NCI-H524 (cell line): Measurements from ENCODE around the gene AHCY.
A peak's percentile ranks its signal among the peaks of the same experiment; 100 is the strongest.

Experiments used
- DNase-seq, 2 experiments: peaks; one replicate each; lab custom pipeline; 2025; lab: John Stamatoyannopoulos, UW

AHCY gene

DNA sequence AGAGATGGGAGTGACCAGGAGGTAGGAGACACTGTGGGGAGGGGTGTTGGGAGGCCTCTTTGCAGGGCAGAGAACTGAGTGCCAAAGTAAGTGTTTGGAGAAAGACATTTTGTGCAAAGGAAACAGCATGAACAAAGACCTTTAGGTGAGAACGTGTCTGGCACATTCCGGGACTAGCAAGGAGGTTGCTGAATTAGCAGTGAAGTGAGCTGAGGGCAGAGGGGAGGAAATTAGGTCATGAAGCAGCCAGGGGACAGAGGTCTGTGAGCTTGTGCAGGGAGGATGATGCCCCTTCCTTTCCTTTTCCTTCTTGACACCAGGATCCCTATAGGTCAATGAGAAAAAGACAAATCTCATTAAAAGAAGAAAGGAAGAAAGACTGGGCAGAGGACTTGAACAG is 21.4 kb upstream of the AHCY start:
- no peak for DNase-seq

DNA sequence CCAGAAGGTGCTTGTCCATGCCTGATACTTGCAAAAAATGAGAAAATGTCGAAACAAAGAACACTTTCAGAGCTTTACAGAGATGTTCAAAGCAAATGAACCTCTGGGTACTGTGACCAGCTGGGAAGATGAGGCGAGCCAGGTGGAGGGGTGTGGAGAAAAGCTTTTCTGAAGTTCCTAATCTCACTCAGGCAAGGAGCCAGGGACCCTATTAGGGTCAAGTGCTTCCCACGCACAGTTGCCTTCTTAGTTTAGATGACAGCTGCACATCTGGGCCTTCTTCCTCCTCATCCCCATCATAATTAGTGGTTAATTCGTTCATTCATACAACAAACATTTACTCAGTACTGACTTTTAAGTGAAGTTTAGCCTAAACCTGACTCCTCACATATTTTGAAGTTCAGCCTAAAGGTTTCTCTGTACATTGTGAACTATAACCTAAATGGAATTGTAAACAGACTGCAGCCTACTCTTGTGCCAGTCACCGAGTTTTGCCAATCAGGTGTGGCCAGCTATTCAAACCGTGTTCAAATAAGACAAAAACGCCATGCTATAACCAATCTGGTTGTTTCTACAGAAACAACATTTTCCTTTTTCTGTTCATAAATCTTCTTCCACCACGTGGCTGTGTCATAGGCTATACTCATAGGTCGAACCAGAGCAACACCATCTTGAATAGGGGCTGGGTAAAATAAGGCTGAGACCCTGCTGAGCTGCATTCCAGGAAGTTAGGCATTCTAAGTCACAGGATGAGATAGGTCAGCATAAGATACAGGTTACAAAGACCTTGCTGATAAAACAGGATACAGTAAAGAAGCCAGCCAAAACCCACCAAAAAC is 19.3 kb upstream of the AHCY start:
- DNase-seq = peak; percentile 98 to 99

DNA sequence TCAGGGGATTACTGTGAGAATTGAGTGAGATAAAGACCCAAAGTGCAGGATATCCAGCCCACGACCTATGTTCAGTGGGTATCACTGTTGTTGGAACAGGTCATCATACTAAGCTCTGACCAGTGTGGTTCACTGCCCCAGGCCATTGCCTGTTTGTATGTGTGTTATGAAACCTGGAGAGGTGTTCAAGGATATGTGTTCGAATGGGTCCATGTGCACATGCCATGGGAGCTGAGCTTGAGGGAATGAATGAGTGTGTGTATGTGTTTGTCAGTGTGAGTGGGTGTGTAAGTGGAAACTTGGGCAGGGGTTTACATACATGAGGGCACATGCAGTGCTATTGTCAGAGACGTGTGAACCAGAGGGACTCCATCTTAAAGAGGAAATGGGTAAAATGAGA is 17.7 kb upstream of the AHCY start:
- no peak for DNase-seq

DNA sequence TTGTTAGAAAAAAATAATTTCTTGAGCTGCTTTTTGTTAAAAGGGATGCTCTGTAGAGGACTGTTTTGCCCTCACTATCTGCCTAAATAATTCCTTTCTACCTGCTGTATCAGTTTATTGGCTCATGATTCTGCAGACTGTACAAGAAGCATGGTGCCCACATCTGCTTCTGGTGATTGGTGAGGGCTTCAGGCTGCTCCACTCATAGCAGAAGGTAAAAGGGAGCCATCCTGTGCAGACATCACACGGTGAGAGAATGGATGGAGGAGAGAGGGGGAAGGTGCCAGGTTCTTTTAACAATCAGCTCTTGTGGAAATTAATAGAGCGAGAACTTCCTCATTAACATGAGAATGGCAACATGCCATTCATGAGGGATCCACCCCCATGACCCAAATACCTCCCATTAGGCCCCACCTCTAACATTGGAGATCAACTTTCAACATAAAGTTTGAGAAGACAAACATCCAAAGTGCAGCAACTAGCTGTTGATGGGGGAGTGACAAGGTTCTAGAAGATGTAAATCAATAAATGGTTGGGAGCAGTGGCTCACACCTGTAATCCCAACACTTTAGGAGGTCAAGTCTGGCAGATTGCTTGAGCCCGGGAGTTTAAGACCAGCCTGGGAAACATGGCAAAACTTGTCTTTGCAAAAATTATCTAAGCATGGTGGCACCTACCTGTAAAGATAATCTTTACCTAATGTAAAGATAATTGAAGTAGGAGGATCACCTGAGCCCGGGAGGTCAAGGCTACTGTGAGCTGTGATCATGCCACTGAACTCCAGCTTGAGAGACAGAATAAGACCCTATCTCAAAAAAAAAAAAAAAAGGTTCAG is 15.7 kb upstream of the AHCY start:
- DNase-seq = no peak

DNA sequence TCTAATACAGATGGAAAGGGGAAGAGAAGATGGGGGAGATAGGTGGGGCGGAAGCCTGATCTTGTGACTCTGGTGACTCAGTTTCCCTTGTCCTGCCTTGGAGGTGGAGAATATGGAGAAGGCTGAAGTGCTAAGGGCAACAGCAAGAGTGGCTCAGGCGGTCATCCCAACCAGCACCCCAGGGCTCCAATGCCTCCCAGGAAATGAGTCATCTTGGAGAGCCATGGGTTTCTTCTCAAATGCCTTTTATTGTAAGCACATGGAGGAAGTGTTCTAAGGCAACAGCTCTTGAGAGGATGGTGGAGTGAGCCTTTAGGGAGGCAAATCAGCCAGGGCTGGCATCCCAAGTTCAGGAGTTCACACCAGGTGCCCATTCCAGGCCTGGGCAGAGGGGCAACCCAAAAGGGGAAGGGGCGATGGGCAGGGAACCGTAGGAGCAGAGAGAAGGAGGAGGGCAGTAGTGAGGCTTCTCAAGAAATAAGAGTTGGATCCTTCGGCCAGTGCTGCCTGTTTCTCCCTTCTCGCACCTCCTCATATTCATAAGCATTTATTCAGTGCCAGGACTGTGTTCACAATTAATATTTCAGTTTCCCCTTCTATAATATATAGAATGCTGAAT is 13.2 kb upstream of the AHCY start:
- no peak for DNase-seq

DNA sequence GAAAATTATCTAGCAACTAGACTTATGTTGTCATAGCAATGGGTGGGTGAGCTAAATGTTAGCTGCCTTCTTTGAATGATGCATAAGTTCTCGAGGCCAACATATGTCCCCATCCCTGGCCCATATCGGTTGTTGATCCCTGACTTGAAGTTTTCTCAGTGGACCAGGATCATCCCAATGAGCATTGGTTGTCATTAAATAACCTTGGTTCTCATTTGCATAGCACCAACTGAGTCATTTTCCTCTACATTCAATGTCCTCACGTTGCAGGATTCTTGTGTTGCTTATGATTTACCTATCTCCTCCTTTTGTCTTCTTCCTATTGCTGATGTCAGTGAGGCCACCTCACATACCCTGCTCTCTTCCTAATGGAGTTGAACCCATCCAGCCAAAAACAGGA is 12.1 kb upstream of the AHCY start:
- DNase-seq = no peak

DNA sequence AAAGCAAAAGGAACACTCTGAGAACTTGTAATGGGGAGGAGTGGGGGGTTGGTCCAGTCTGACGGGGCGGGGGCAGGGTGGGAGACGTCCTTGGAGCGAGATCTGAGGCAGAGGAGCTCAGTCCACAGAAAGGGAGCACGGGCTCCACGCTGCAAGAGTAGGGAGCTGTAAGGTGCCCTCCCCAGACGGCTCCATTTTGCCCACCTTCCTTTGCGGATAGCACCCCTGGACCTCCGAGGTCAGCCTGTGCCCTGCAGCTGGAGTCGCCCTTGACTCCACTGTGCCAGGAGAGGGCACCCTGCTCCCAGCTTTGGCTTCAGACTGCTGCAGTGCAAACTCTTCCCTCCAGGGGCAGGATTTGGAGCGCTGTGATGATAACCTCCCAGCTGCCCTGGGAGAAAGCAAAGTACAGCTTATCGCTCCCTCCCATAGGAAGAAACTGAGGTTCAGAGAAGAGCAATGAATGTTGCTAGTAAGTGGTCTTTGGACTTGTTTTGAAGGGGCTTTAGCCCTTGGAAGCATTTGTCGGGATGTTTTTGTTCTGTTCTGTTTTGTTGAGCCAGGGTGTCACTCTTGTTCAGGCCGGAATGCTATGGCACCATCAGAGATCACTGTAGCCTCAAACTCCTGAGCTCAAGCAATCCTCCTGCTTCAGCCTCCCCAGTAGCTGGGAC is 9.5 kb upstream of the AHCY start:
- peak; percentile 86 to 95 for DNase-seq

DNA sequence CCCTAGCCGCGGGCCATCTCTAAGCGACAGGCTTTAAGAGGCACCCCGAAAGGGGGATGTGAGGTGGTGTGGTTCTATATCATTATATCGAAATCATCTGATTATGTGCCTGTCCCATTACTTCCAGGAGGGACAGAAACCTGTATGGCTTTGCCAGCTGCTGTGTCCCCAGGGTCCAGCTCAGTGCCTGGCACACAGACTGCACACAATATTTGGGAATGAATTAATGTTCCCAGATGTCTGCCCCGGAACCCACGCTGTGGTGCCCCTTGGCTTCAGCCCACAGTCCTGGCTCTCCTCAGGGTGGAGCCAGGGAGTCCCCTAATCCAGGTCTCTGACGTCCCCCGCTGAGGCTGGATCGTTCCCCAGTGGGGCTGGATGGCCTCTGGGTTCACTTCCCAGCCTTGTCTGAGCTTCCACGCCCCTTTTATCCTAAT is 8.9 kb upstream of the AHCY start:
- peak in 1 of 2 experiments; percentile 44 for DNase-seq

DNA sequence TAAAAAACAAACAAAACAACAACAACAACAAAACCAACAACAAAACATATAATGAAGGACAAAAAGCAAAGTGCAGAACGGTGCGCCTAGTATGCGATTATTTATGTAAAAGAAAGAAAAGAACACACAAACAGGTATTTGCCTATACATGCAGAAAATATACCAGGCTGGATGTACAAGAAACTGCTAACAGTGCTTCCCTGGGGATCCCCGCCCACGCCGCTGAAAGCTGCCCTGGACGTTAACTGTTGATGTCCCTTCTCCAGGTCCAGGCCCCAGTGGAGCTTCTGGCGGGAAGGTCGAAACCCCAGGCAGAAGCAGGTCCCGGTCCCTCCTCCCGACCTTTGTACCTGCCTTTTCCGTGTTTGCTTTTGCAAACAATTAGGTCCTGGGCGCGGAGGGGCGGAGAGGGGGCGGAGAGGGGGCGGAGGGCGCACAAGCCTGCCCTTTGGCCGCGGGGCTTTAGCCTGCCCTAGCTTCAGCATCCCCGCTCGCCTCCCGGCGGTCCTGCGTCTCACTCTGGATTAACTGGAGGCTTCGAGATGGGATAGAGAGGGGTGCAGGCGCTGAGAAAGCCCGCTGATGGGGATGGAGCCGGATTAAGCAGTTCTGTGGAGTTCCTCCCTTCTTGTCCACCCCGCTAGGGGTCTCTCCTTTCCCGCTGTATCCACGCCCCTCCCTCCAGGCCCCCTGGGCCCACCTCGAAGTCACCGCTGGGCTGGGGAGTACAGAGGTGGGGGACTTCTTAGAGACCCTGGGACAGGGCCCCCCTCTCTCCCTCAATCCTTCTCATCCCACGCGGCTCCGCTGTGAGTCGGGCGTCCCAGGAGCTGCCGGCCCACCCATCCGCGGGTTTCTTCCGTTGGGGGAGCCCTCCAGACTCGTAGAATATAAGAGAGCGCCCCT is 8.2 kb upstream of the AHCY start:
- DNase-seq = peak; percentile 56 to 61

DNA sequence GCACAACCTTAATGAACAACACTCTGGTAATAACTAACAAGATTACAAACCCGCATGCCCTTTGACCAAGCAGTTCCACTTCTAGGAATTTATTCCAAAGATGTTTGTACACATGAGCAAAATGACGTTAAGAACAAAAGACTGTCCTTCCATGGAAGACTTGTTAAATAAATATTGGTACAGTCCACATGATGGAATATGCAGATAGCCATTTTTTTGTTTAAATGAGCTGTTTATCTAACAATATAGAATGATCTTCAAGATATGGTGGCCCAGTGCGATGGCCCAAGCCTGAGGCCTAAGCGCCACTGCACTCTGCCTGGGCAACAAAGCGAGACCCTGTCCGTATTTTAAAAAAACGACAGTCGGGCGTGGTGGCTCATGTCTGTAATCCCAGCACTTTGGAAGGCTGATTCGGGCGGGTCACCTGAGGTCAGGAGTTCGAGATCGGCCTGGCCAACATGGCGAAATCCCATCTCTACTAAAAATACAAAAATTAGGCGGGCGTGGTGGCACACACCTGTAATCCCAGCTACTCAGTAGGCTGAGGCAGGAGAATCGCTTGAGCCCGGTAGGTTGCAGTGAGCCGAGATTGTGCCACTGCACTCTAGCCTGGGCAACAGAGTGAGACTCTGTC is 7.4 kb upstream of the AHCY start:
- no peak for DNase-seq

DNA sequence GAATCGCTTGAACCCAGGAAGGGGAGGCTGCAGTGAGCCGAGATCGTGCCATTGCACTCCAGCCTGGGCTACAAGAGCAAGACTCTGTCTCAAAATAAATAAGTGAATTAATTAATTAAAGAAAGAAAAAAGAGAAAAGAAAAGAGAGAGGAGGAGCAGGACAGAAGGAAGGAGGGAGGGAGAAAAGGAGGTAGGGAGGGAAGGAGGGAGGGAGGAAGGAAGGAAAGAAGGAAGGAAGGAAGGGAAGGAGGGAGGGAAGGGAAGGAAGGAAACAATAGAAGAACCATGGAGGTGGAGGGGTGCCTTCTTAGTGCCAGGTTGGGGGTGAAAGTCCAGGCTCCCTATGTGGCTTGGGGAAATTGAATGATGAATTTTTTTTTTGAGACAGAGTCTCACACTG is 6.5 kb upstream of the AHCY start:
- no peak for DNase-seq

DNA sequence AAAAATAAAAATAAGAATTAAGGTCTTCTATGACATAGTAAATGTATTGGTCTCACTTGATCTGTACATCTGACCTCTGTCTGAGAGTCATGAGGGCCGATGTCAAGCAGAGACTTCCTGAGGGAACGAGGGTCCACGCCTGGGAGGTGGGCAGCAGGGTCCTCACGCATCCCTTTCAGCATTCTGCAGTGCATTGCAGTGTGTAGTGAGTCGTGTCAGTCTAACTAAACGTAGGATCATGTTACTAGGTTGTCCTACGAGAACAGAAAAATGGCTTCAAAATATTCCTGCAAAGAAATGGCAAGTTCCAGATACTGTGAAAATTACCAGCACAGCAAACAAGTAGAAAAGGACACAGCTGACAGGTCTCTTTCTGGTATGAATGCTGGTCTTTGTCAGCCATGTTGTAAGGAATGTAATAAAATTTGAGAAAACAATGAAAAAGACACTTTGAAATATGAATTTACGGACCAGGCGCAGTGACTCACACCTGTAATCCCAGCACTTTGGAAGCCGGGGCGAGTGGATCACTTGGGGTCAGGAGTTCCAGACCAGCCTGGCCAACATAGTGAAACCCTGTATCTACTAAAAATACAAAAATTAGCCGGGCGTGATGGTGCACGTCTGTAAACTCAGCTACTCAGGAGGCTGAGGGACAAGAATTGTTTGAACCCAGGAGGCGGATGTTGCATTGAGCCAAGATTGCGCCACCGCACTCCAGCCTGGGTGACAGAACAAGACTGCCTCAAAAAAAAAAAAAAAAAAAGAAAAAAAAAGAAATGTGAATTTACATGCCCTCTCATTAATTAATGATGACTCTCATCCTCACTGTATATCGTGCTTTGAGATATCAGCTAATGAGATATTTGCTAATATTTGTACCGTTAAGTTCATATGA is 2.4 kb upstream of the AHCY start:
- DNase-seq = no peak

DNA sequence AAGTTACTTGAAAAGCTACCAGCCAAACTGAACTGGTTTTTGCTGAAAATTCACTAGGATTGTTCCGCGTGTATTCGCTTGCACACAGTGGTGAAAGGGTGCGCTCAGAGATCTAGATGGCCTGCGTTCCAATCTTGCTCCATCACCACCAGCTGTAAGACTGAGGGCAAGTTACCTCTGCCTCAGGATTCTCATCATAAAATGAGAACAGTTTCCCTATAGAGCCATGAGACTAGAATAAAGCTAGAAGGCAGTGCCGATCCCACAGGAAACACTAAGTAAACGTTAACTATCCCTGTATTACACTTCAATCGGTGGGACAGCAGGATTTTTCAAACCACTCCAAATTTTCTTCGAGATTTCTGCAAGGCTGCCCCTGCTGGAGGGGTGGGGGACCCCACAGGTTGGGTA is 838 bp downstream of the AHCY start:
- DNase-seq = no peak

DNA sequence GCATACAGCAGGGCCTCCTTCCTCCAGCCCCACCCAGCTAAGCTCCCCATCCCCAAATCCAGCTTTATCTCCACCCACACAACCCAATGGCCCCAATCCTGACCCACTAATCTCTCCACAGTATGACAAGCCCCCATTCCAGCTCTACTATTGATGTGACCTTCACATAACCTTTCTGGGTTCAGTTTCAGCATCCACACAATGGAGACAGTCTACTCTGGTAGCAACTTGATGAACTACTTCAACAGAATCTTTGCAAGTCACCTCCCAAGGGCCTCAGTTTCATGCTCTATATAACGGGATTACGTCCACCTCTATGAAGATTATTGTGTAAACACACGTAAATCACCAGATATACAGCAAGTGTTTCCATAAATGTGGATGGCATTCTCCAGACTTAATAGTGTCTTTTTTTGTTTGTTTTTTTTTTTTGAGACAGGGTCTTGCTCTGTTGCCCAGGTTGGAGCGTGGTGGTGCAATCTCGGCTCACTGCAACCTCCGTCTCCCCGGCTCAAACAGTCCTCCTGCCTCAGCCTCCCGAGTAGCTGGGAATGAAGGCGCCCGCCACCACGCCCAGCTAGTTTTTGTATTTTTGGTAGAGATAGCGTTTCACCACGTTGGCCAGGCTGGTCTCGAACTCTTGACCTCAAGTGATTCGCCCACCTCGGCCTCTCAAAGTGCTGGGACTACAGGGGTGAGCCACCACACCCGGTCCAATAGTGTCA is 1.4 kb downstream of the AHCY start:
- DNase-seq = no peak

DNA sequence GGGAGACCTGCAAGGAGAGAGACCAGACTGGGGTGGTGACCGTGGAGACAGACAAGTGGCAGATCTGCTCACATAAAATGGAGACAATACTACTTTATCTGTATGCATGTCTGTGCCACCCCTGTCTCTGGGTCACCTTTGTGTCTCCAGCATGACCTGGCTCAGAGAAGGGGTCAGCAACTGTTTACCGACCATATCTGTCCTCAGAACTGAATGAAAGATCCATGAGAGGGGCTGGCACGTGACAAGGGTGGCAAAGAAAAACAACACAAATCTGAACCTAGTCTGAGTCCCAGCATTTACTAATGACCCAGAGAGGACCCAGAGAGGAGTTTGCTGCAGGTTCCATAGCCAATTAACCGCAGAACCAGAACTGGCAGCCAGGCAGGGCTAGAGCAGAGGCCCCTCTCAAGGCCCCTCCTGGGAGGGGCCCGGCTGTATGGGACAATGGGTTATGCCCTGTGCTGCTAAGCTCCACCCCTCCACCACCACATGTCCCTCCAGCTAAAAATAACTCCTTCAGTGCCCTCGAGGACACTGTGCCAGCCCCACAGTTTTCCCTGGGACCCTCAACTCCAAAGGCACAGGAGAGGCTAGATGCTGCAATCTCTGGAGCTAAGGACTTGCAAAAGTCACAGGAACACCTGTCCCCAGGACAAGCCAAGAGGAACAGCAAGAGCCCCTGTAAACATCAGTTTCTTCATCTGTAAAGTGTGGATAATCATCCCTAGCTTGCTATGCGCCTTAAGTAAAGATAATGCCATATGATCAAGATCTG is 2.2 kb downstream of the AHCY start:
- DNase-seq = no peak

DNA sequence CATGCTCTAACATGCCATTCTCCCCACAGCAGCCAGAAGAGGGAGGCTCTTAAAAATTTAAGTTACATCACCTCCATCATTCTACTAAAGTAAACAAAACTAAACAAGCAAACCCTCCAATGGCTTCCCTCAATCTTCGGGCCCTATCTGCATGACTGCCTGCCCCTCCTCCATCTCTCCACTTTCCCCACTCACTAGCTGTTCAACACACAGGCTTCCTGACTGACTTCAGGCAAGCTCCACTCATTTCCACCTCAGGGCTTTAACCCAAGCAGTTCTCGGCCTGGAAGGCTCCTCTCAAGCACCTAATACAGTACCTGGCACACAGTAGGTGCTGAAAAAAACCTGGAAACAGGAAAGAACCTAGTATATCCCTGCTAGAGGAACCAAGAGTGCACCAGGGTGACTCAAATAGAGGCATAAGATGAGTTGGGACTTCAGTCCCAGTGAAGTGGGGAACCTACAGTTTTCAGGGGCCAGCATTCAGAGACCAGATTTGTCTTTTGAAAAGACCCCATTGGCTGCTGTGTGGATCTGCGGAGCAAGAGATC is 2.8 kb downstream of the AHCY start:
- DNase-seq = no peak

DNA sequence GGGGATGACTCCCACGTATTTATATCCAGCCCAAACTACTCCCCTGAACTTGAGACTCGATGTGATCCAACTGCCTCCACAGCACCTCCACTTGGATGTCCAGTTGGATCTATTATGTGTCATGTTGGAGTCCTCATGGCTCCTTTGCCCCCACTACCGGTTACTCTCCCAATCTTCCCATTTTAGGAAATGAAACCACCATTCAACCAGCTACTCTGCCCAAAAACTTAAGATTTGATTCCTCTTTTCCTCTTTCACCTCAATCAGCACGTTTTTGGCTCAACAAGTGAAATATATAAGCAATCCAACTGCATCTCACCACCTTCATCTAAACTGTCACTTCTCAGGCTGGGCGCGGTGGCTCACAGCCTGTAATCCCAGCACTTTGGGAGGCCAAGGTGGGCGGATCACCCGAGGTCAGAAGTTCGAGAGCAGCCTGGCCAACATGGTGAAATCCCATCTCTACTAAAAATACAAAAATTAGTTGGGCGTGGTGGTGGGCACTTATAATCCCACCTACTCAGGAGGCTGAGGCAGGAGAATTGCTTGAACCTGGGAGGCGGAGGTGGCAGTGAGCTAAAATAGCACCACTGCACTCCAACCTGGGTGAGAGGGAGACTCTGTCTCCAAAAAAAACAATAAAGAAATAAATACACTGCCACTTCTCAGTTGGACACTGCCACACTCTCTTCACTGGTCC is 3.4 kb downstream of the AHCY start:
- DNase-seq = no peak
